GM18870 (cell line): ENCODE measurements around the gene MZF1.
"Not testable (repeated sequence)": the region's sequence is repeated elsewhere in the genome, so short reads cannot be mapped to it uniquely, and the experiment has no call there.

ENCODE experiments used
- ATAC-seq: cut with Tn5 transposase; IDR thresholded peaks from one replicate; pipeline ENCODE4 v1.9.1; 2021; ENCODE audit warnings: moderate library complexity; ENCODE audit not compliant: unreplicated experiment

The MZF1 gene

GRCh38 chr19:58543826-58544590, 29.1 kb downstream of the MZF1 start, which contains the start of gene TRIM28:
Gene TRIM28 (plus strand): TSS chr19:58544064. CDS start chr19:58544758, 694 bp downstream.
- ATAC-seq, result peak; percentile 87

GRCh38 chr19:58542641-58543372, 30.3 kb downstream of the MZF1 start:
- not testable (repeated sequence) for ATAC-seq

GRCh38 chr19:58539169-58539559, 34.0 kb downstream of the MZF1 start:
- not testable (repeated sequence) for ATAC-seq

- no peak for ATAC-seq
These were observed 34.6 kb downstream of the MZF1 start for GRCh38 chr19:58538257-58539168.

GRCh38 chr19:58536852-58537798, 36.0 kb downstream of the MZF1 start:
- no peak for ATAC-seq

- ATAC-seq, result no peak
These were observed 37.3 kb downstream of the MZF1 start for GRCh38 chr19:58535857-58536256.

GRCh38 chr19:58531034-58531840, 41.9 kb downstream of the MZF1 start:
- no peak for ATAC-seq

GRCh38 chr19:58529405-58529804, 43.7 kb downstream of the MZF1 start:
- ATAC-seq, result no peak

GRCh38 chr19:58522709-58523108, 50.4 kb downstream of the MZF1 start:
- ATAC-seq, result no peak

- no peak for ATAC-seq
These were observed 51.5 kb downstream of the MZF1 start for GRCh38 chr19:58521651-58522050.

GRCh38 chr19:58520257-58520599, 52.9 kb downstream of the MZF1 start:
- no peak for ATAC-seq

- ATAC-seq, result peak; percentile 86
These were observed 53.5 kb downstream of the MZF1 start, which contains the start of gene ZBTB45 for GRCh38 chr19:58519355-58520256. Gene ZBTB45 (minus strand): TSS chr19:58519810. CDS start chr19:58517673, 2,137 bp downstream.

- ATAC-seq, result peak; percentile 0
These were observed 54.1 kb downstream of the MZF1 start for GRCh38 chr19:58519087-58519354.

GRCh38 chr19:58518256-58519086, 54.7 kb downstream of the MZF1 start:
- ATAC-seq, result no peak

- no peak for ATAC-seq
These were observed 55.9 kb downstream of the MZF1 start for GRCh38 chr19:58516964-58517833.

GRCh38 chr19:58516246-58516836, 56.8 kb downstream of the MZF1 start:
- no peak for ATAC-seq
